ENCODE data around the gene TAMALIN.
"Not testable (repeated sequence)": the region's sequence is repeated elsewhere in the genome, so short reads cannot be mapped to it uniquely, and the experiment has no call there.

Gene TAMALIN

DNA sequence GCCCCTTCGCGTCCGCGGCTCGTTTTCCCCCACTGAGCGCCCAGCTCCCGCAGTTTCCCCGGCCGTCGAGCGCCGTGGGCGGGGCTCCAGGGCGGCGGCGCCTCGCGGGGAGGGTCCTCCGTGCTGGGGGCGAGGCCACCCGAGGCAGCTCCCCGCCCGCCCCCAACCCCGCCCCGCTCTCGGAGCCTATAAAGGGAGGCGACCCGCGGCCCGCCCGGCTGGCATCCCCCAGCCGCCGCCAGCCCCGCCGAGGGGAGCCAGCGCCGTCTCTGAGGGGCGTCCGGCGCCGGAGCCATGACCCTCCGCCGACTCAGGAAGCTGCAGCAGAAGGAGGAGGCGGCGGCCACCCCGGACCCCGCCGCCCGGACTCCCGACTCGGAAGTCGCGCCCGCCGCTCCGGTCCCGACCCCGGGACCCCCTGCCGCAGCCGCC is at the start of gene TAMALIN:
Gene TAMALIN, plus strand, starts transcription at position 221 of the 432 bp plus-strand sequence. Its CDS starts 74 bp downstream, at position 295.
- peak; percentile 62 to 65 for DNase-seq (ENCODE audit: low read depth in 2 of 2)

DNA sequence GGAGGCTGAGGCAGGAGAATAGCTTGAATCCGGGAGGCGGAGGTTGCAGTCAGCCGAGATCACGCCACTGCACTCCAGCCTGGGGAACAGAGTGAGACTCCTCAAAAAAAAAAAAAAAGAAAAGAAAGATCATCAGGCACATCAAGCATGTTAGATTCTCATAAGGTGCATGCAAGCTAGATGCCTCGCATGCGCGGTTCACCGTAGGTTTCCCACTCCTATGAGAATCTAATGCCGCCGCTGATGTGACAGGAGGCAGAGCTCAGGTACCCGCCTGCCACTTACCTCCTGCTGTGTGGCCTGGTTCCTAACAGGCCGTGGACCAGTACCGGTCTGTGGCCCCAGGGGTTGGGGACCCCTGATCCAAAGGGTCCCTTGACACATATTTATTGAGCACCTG is 48.2 kb upstream of the TAMALIN start:
- no peak for DNase-seq (ENCODE audit: low read depth in 2 of 2)

DNA sequence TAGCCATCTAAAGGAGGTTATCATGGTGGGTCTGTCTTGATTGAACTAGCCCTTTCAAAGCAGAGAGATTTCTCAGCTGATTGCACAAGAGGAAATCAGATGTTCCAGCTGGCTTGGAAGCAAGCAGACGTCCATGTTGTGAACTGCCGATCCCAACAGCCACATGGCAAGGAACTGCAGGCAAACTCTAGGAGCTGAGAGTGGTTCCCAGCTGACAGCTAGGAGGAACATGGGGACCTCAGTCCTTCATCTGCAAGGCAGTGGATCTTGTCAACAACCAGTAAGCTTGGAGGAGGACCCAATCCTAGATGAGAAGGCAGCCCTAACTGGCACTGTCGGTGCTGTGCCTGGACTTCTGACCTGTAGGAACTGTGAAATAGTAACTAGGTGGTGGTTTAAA is 47.5 kb upstream of the TAMALIN start:
- no peak for DNase-seq (ENCODE audit: low read depth in 2 of 2)

DNA sequence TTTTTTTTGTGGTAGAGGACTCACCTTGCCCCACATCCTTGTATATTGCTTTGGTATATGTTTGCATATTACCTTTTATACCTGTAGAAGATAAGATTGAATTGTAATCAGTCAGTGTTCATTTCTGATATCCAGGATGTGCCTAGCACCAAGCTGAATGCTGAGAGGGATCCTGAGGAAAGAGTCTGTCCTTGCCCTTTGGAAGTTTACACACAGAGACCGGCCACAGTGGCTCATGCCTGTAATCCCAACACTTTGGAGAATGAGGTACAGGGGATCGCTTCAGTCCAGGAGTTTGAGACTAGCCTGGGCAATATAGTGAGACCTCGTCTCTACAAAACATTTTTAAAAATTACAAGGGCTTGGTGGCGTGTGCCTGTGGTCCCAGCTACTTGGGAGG is 46.8 kb upstream of the TAMALIN start:
- DNase-seq (ENCODE audit: low read depth in 2 of 2), result no peak

DNA sequence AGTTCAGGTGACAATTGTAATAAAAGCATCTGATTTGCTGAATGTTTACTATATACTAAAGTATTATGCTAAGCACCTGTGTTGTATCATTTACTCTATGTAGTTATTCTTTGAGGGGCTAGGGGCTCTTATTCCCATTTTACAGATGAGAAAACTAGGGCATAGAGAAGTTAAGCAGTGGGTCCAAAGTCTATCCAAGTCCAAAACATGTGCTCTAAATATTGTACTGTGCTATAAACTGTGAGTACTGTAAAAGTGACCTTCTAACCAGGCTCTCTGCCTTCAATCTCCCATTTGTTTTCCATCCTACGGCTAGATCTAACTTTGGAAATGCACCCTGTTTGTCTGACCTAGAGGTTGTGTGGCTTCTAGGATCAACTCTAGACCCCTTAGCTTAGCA is 46.3 kb upstream of the TAMALIN start:
- no peak for DNase-seq (ENCODE audit: low read depth in 2 of 2)

DNA sequence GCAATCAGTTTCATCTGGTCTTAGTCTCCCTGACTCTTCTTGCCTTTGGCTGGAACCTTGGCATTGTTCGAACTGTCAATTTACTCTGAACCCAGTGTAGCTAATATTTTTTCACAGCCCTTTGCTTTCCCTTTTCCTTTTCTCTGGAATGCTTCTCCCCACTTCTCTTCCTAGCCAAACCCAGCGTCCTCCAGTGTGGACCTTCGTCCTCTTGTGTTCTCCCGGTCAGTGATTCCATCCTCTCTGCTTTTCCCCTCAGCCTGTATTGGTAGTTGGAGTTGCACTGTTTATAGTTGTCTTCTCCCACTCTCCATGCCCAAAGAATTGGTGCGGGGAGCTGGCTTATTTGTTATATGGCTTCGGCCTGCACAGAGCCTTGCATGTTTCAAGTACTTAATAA is 45.9 kb upstream of the TAMALIN start:
- no peak for DNase-seq (ENCODE audit: low read depth in 2 of 2)

DNA sequence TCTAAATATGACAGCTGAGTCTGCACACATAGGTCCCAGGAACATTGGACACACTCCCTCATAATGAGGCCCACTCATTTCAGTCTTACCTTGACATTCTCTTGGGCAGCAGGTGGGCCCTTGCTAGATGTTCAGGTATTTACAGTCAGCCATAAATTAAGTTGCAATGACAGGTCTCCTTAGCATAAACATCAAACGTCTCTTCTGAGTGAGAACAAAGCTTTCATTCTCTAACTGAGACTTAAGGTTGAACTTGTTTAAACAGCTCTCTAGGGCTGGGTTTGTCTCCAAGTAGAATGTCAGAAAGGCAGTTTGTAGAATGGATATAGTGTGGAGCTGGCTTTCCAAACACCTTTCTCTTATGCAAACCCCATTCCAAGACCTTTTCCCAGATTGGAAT is 44.9 kb upstream of the TAMALIN start:
- DNase-seq (ENCODE audit: low read depth in 2 of 2), result no peak

DNA sequence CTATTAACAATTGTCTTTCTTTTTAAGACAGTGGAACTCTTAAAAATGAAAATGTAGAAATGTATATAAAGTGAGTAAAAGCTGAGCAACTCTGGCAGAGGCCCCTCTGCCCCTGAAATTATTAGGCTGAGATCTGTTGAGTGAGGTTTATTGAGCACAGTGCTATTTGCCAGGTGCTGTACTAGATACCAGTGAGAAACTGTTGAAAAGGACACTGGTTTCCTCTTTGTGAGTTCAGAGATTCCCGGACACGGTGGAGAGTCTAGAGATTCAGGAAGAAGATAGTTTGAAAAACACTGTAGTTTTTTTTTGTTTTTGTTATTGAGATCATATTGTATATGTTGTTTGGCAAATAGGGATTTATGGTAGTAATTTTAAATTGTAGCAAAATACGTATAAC is 44.0 kb upstream of the TAMALIN start:
- DNase-seq (ENCODE audit: low read depth in 2 of 2), result no peak

DNA sequence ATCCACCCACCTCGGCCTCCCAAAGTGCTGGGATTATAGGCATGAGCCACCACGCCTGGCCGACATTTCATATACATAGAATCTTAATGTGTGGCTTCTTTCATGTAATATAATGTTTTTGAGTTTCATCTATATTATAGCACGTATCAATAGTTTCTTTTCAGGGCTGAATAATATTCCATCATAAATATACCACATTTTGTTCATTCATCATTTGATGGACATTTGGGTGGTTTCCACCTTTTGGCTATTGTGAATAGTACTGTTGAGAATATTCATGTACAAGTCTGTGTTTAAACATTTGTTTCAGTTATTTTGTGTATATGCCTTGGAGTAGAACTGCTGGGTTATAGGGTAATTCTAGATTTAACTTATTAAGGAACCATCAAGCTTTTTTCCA is 43.3 kb upstream of the TAMALIN start:
- no peak for DNase-seq (ENCODE audit: low read depth in 2 of 2)

DNA sequence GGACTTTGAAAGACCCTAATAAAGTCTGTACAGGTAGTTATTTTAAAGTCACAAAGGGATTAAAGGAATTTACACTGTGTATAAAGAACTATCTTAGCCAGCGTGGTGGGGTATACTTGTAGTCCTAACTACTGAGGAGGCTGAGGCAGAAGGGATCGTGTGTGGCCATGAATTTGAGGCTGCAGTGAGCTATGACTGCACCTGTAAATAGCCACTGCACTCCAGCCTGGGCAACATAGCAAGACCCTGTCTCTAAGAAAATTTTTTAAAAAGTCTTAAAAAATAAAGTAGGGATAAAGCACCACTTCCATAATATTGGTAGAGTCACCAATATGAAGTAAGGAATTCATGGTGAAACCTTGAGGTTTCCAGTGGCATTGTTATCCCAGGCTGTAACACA is 37.1 kb upstream of the TAMALIN start:
- DNase-seq (ENCODE audit: low read depth in 2 of 2), result no peak

DNA sequence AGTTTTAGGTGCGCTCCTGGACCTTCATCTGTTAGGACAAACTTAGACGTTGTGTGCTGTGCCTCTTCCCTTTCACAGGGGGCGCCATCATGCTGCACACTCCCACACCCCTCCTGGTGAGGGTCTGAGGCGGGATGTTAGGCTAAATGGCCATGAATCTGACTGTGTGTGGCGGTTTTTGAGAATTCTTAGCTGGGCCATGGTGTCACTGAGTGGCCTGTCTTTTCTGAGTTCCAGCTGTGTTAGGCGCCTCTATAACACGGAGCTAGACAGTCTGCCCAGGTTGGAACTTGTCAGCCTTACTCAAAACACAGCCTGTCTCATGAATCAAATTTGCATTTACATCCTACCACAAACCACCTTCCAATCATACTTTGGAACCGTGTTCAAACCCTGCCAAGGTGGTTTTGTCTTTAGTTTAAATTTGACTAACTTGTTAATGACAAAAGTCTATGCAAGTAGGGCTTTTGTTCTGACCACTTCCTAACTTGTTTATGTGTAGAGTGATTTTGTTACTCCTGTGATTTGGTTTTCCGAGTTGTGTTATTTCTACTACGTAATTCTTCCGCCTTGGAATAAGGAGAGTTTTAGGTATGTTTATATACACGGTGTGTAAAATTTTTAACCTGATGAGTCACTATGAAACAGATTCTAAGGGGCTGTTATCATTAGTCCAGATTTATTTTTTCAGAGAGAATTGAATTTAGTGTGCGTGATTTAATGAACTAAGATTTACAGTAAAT is 35.7 kb upstream of the TAMALIN start:
- DNase-seq (ENCODE audit: low read depth in 2 of 2), result no peak

DNA sequence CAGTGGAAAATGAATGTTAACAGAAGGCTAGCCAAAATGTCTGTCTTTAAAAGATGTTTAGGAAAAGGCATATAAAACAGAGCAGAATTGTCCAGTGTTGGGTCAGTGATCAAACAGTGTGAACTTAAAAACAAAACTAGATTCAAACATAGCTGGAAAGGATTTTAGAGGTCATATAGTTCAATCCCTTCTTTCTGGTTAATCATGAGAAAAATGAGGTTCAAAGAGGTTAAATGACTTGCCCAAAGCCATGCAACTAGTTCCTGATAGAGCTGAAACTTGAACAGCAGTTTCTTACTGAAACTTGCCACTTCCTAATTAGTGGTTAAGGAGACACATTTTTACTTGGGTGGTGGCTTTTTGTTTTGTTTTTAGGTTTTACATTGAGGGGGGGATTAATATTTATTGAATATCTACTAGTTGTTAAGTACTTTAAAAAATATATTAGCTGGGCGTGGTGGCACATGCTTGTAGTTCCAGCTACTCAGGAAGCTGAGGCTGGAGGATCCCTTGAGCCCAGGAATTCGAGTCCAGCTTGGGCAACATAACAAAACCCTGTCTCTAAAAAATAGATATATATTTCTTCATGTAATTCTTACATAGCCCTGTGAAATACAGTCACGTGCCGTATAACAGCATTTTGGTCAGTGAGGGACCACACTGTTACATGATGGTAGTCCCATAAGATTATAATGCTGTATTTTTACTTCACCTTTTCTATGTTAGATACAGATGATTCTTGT is 34.9 kb upstream of the TAMALIN start:
- no peak for DNase-seq (ENCODE audit: low read depth in 2 of 2)

DNA sequence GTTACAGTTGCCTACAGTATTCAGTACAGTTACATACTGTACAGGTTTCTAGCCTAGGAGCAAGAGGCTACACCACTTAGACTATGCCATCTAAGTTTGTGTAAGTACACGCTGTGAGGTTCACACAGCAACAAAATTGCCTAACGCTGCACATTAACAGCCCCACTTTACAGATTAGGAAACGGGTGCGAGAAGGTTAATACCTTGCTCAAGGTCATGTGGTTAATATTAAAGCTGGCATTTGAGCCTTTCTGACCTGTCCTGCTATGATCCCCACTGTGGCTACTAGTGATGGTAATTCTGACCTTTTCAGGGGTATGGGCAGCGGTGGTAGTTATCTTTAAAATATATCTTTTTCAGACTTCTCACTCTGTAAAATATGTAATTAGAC is 34.3 kb upstream of the TAMALIN start:
- DNase-seq (ENCODE audit: low read depth in 2 of 2), result no peak

DNA sequence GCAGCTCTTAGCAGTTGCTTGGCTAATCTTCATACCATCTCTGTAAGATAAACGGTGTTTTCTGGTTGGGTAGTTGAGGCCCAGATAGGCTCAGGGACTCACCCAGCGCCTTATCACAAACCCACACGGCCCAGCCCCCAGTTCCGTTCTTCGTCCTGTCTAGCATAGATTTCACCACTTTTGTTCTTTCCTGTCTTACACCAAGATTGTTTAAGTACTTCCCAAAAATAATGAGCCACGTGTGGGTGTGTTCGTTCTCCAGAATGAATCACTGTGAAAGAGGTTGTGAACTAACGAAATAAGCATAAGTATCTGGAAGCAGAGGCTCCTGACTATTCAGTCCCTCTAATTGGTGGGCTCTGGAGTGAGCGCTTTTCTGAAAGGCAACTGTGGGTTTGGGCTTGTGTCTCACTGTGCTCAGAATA is 33.9 kb upstream of the TAMALIN start:
- DNase-seq (ENCODE audit: low read depth in 2 of 2), result peak; percentile 36 to 69

DNA sequence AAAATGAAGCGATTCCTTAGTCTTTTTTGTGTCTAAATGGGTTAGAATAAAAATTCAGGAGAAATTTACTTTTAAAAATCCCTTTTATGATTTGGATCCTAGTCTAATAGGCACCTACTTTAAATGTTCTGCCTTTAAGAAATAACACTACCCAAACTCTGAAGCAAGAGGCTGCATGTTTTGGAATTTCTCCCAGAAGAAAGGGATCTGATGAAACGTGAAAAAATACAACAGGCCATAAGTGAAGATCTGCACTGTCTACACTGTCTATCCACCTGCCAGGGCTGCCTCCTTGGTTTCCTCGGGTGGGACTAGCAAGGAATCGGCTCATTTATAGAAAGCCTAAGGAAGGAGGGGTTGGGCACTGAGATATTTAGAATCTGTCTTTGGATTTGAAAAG is 33.2 kb upstream of the TAMALIN start:
- no peak for DNase-seq (ENCODE audit: low read depth in 2 of 2)

DNA sequence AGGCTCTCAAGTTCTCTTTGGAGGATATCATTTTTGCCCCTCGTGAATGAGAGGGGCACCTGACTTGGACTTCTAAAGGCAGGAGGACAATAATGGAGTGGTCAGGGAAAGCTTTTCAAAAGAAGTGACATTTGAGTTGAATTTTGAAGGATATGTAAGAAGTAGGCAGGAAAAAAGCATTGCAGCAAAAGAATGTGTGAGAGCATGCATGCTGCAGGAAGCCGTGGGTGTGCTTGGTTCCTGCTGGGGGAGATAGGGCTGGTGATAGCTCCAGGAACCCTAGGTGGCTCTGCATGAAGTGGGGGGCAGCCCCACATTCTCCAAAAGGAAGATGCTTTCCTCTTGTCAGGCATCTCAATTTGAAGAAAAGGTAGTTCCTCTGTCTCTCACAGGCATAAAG is 32.1 kb upstream of the TAMALIN start:
- DNase-seq (ENCODE audit: low read depth in 2 of 2), result no peak

DNA sequence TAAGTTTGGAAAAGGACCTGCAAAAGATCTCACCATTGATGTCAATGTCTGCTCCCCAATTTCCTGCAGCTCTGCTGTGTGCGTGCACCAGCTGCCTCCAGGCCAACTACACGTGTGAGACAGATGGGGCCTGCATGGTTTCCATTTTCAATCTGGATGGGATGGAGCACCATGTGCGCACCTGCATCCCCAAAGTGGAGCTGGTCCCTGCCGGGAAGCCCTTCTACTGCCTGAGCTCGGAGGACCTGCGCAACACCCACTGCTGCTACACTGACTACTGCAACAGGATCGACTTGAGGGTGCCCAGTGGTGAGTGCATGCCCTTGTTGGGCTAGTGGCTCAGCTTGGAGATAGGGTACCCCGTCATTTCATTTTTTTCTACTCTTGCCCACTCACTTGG is 31.6 kb upstream of the TAMALIN start:
- DNase-seq (ENCODE audit: low read depth in 2 of 2), result no peak

DNA sequence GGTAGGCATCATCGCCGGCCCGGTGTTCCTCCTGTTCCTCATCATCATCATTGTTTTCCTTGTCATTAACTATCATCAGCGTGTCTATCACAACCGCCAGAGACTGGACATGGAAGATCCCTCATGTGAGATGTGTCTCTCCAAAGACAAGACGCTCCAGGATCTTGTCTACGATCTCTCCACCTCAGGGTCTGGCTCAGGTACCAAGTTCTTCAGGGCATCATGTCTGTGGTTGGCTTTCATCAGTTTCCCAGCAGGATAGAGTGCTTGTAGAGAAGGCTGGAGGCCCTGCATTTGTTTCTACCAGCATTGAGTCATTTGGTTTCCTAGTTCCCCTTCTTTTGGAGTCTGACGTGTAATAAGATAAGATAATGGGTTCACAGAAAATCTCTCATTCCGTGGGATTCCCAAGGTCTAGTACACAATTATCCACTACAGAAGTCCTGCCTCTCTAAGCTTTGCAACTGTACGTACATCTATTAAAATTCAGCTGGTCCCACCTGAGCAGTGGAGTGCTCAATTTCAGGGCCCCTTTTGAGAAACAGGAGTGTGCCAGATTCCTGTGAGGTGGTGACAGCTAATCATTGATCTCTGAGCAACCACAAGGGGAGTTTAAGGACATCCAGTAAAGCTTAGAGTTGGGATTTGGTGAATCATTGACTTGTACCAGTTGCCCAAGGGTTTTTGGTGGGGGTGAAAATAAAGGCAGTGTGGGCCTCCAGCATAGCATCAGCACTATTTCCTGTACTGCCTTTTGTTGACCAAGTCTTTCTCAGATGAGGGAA is 30.2 kb upstream of the TAMALIN start:
- no peak for DNase-seq (ENCODE audit: low read depth in 2 of 2)

DNA sequence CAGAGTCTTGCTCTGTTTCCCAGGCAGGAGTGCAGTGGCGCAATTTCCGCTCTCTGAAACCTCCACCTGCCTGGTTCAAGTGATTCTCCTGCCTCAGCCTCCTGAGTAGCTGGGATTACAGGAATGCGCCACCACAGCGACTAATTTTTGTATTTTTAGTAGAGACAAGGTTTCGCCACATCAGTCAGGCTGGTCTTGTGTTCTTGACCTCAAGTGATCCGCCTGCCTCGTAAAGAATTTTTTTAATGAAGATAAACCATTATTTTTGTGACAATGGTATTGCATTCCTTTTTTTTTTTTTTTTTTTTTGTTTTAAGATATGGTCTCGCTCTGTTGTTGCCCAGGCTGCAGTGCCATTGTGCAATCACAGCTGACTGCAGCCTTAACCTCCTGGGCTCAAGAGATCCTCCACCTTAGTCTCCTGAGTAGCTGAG is 29.4 kb upstream of the TAMALIN start:
- no peak for DNase-seq (ENCODE audit: low read depth in 2 of 2)

DNA sequence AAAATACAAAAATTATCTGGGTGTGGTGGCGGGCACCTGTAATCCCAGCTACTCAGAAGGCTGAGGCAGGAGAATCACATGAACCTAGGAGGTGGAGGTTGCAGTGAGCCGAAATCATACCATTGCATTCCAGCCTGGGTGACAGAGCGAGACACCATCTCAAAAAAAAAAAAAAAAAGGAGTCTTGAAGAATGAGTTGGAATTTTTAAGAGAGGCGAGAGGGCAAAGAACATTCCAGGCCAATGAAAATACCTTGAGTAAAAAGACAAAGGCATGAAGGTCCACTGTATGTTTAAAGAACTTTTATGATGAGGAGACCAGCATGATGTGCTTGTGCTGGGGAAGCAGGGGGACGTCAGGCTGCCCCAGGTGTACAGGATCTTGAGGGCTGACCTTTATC is 27.4 kb upstream of the TAMALIN start:
- DNase-seq (ENCODE audit: low read depth in 2 of 2), result not testable (repeated sequence)

DNA sequence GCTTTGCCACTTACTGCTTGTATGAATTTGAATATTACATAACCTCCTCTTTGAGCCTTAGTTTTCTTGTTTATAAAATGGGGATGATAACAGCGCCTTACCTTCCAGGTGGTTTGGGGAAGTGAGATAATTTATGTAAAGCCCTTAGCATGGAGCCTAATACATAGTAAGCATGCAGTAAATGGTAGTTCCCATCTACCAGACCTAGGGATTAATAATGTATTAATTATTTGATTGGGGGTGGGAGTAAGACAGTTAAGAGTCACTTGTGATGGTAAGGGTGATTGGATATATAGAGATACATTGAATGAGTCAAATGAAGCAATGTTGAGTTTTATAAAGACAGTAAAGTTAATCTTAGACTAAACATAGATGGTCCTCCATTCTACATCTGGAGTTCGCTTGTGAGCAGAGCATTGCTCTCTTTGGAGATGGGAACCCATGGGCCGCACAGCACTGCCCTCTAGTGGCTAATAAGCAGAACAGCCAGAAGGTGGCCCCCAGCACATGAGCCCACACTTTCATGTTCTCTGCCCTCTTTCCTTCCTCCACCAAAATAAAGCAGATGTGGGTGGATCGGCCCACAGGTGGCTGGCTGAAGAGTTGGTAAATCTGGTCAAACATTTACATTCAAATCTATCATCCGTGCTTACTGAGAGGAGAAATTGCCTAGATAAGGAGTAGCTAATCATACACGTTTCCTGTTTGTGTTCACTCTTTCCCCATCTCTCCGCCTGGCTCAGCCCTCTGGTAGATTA is 26.5 kb upstream of the TAMALIN start:
- DNase-seq (ENCODE audit: low read depth in 2 of 2), result peak in 1 of 2 donors; percentile 38

DNA sequence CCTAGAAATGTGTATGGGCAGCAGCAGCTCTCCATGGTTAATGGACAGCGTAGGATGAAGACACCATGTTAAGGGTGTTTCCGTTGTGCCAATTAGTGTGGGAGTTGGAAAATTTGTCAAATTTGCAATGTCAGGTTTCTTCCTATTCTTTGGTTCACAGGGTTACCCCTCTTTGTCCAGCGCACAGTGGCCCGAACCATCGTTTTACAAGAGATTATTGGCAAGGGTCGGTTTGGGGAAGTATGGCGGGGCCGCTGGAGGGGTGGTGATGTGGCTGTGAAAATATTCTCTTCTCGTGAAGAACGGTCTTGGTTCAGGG is 26.0 kb upstream of the TAMALIN start:
- DNase-seq (ENCODE audit: low read depth in 2 of 2), result no peak
